Dendritic cell treated with granulocyte-macrophage colony-stimulating factor and Interleukin-4, amounts not matched to agents 40 ng/mL and 50 ng/mL, for 4 days (primary cell): ENCODE results near the gene USP36.
"Not testable (repeated sequence)": the region's sequence is repeated elsewhere in the genome, so short reads cannot be mapped to it uniquely, and the experiment has no call there.

Experiments
- H3K27ac Mint-ChIP-seq: one replicate; pipeline ENCODE4 v1.8.0; 2022; ENCODE audit warnings: mild to moderate bottlenecking, mixed read lengths
- H3K27me3 Mint-ChIP-seq: one replicate; pipeline ENCODE4 v1.8.0; 2022; ENCODE audit warnings: mild to moderate bottlenecking, mixed read lengths
- H3K36me3 Mint-ChIP-seq: one replicate; pipeline ENCODE4 v1.8.0; 2022; ENCODE audit warnings: low read depth, mixed read lengths
- H3K4me1 Mint-ChIP-seq: one replicate; pipeline ENCODE4 v1.8.0; 2022; ENCODE audit warnings: low read depth, mixed read lengths
- H3K4me3 Mint-ChIP-seq: one replicate; pipeline ENCODE4 v1.8.0; 2022; ENCODE audit warnings: mild to moderate bottlenecking, moderate library complexity, mixed read lengths
- H3K9me3 Mint-ChIP-seq: one replicate; pipeline ENCODE4 v1.8.0; 2022; ENCODE audit warnings: mixed read lengths
- intact Hi-C: fragments of 100-400 bp; cut with micrococcal nuclease; formaldehyde crosslinking; loops from one replicate; pipeline ENCODE4 v1.15.0; 2022

Gene USP36

DNA sequence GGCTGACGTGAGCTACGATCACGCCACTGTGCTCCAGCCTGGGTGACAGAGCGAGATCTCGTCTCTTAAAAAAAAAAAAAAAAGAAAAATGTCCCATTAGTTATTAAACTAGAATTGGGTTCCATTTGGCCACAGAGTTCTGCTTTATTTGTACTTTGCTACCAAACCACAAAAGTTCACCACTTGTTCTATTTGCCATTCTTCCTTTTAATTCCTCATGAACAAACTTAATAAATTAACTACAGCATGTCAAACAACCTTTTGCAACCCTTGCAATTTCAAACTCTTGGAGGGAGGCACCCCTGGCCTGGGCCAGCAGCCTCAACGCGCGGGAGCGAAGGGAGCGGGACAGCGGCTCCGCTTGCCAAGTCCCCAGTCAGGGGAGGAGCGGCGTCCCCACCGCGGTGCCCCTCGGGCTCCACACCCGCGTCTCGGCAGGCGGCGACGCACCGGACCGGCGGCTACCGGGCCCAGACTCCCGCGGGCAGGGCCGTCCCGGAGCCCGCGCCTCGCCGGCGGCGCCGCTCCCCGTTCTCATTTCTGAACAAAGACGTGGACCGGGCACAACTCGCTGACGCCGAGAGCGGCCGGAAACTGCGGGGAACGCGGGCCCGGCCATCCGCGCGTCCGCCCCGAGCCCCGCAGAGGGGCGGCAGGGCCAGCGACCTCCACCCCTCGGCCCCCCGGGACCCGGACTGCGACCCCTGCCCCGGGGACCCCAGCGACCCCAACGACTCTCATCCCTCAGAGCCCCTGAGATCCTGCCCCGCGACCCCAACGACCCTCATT is 59.3 kb downstream of the USP36 start:
- intact Hi-C loops, result loop anchor here (5.0 kb wide), 1 partner anchor 34 kb away; no protein-coding TSS in a partner anchor
- Mint-ChIP-seq H3K27me3 (no peaks in the 10 kb centered on the region), H3K4me3 (peak overlapping the region; percentile 79), H3K4me1 (peaks cover 43% of the 10 kb centered on the region), H3K9me3 (no peaks in the 10 kb centered on the region), H3K36me3 (peaks cover 22% of the 10 kb centered on the region), H3K27ac (peak overlapping the region; percentile 89)

DNA sequence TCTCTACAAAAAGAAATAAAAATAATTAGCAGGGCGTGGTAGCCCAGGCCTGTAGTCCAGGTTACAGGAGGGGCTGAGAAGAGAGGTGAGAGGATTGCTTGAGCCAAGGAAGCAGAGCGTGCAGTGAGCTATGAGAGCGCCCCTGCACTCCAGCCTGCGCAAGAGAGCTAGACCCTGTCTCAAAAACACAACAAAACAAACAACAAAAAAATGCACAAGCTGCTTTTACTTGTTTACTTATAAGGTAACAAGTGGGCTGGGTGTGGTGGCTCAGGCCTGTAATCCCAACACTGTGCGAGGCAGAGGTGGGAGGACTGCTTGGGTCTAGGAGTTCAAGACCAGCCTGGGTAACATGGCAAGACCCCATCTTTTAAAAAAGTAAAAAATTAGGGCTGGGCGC is 60.3 kb downstream of the USP36 start:
- peak overlapping the region; percentile 89 for H3K27ac Mint-ChIP-seq
- H3K4me3 Mint-ChIP-seq, result peak overlapping the region; percentile 79
- peaks cover 22% of the 10 kb centered on the region for H3K36me3 Mint-ChIP-seq
- H3K27me3 Mint-ChIP-seq, result no peaks in the 10 kb centered on the region
- intact Hi-C loops, result loop anchor here (5.0 kb wide), 1 partner anchor 33 kb away; no protein-coding TSS in a partner anchor
- H3K9me3 Mint-ChIP-seq, result no peaks in the 10 kb centered on the region
- H3K4me1 Mint-ChIP-seq, result peaks cover 48% of the 10 kb centered on the region

DNA sequence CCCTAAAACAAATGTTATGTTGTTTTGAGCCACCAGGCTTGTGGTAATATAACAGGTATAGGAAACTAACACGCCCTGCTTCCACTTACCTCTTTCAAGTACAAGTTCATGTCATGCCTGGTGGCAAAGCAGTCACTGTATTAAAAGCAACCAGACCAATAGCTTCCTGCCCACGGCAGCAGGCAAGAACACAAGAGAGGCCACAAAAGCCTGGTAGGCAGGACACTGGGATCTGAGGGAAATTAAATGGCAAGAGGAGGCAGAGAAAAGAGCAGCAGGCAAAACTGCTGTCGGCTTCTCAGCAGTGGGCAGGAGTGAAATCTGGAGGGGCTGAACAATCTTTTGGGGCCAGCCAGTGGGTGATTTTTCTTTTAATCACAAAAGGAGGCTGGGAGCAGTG is 60.8 kb downstream of the USP36 start:
- H3K27me3 Mint-ChIP-seq, result no peaks in the 10 kb centered on the region
- peak overlapping the region; percentile 89 for H3K27ac Mint-ChIP-seq
- H3K36me3 Mint-ChIP-seq, result peaks cover 26% of the 10 kb centered on the region
- H3K4me1 Mint-ChIP-seq, result peaks cover 50% of the 10 kb centered on the region
- H3K9me3 Mint-ChIP-seq, result no peaks in the 10 kb centered on the region
- intact Hi-C loops, result loop anchor here (5.0 kb wide), 1 partner anchor 33 kb away; no protein-coding TSS in a partner anchor
- H3K4me3 Mint-ChIP-seq, result peak overlapping the region; percentile 79

DNA sequence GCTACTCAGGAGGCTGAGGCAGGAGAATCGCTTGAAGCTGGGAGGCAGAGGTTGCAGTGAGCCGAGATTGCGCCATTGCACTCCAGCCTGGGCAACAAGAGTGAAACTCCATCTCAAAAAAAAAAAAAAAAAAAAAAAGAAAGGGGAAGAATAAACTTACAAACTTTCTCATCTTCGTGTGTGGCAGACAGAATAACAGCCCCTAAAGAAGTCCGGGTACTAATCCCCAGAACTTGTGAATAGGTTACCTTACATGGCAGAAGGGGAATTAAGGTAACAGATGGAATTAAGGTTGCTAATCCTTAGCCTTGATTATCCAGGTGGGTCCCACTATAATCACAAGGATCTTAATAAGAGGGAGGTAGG is 61.3 kb downstream of the USP36 start:
- peak overlapping the region; percentile 79 for H3K4me3 Mint-ChIP-seq
- H3K4me1 Mint-ChIP-seq, result peaks cover 55% of the 10 kb centered on the region
- peak overlapping the region; percentile 89 for H3K27ac Mint-ChIP-seq
- intact Hi-C loops, H3K27me3 Mint-ChIP-seq, H3K9me3 Mint-ChIP-seq: not testable (repeated sequence)
- peaks cover 32% of the 10 kb centered on the region for H3K36me3 Mint-ChIP-seq

DNA sequence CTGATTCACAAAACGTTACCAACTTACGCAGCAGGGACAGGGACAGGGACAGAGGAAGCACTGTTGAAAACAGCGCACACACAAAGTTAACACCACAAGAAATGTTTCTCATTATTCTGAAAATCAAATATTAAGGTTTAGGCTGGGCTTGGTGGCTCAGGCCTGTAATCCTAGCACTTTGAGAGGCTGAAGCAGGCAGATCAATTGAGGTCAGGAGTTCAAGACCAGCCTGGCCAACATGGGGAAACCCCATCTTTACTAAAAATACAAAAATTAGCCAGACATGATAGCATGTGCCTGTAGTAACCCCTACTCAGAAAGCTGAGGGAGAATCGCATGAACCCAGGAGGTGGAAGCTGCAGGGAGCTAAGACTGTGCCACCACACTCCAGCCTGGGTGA is 62.7 kb downstream of the USP36 start:
- H3K4me1 Mint-ChIP-seq, result peaks cover 46% of the 10 kb centered on the region
- H3K27me3 Mint-ChIP-seq, result no peaks in the 10 kb centered on the region
- no peaks in the 10 kb centered on the region for H3K9me3 Mint-ChIP-seq
- H3K4me3 Mint-ChIP-seq, result peak overlapping the region; percentile 13
- peak overlapping the region; percentile 89 for H3K27ac Mint-ChIP-seq
- peaks cover 32% of the 10 kb centered on the region for H3K36me3 Mint-ChIP-seq
- intact Hi-C loops, result no loop called here

DNA sequence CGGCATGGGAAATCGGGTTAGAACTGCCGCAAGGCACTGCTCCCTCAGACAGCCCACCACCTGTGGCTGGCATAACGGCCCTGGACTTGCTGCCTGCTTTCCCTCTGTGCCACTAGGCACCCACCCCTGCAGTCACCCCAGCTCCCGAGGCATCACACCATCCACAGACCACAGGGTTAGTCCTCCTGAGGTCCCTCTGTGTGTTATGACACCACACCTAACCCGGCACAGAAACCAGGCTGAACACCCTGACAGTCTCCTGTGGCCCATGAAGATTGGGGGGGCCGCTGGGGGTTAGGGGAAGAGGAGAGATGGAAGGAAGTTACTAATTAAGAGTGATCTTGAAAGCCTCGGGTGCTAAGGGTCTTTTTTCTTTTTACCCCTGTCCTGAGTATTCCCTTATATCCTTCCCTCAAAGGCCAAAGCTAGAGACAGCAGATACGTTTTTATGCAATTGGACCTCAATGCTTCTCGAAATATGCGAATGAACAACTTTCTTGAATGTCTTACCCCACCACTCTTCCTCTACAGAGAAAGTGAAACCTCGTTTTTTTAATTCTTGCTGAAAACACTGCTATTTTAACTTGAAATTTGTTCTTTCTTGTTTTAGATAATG is 65.5 kb downstream of the USP36 start:
- intact Hi-C loops, result loop anchor here (5.0 kb wide), 1 partner anchor 38 kb away; no protein-coding TSS in a partner anchor
- H3K27ac Mint-ChIP-seq, result peak overlapping the region; percentile 92
- peak overlapping the region; percentile 71 for H3K4me3 Mint-ChIP-seq
- no peaks in the 10 kb centered on the region for H3K27me3 Mint-ChIP-seq
- peaks cover 64% of the 10 kb centered on the region for H3K4me1 Mint-ChIP-seq
- no peaks in the 10 kb centered on the region for H3K9me3 Mint-ChIP-seq
- peaks cover 24% of the 10 kb centered on the region for H3K36me3 Mint-ChIP-seq

DNA sequence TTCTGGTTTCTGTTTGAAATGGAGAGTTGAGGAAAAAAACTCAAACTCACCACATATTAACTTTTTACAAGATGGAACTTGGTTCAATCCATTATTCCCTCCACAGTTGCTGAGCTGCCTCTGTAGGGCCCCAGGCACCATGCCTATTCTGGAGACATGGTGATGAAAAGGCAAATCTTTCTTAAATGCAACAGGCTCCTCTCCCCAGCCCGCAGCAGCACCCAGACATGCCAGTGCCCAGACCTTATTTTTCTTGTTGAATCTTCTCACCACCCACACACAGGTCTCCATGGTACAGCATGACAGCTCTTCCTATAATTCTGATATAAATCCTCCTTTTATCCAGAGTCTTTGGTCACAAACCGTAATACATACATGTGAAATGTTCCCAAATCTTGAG is 66.2 kb downstream of the USP36 start:
- peak overlapping the region; percentile 71 for H3K4me3 Mint-ChIP-seq
- intact Hi-C loops, result loop anchor here (5.0 kb wide), 1 partner anchor 37 kb away; no protein-coding TSS in a partner anchor

DNA sequence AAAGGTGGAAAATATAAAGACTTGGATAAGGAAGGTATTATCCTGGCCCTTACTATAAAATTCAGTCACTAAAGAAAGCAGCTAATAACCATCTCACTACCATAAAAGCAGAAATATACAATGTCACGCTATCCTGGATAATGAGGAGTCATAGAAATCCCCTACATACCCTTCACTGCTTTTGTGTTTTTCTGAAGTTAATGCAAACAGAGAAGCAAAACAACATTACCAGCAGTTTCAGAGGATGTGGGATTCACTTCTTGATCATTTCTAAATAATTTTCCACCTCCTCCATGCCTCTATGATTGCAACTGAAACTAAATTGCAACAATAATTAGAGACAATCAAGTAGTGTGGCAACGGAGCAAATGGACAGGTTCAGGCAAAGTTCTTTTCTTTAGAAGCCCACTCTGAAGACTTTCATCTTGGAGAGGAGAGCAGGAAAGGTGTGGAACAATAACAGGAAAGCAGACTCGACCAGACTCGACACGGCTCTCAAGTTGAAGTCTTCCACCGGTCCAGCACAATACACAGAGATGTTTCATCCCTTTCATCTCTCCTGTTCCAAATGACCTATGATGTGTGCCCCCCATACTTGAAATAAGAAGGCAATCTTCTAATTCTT is 68.7 kb downstream of the USP36 start:
- H3K27me3 Mint-ChIP-seq, result no peaks in the 10 kb centered on the region
- peak overlapping the region; percentile 89 for H3K27ac Mint-ChIP-seq
- peaks cover 10% of the 10 kb centered on the region for H3K36me3 Mint-ChIP-seq
- H3K9me3 Mint-ChIP-seq, result no peaks in the 10 kb centered on the region
- peak overlapping the region; percentile 61 for H3K4me3 Mint-ChIP-seq
- intact Hi-C loops, result loop anchor here (5.0 kb wide), 1 partner anchor 35 kb away; no protein-coding TSS in a partner anchor
- peaks cover 47% of the 10 kb centered on the region for H3K4me1 Mint-ChIP-seq

More for the DNA sequence above, 66.2 kb downstream of the USP36 start:
- H3K4me1 Mint-ChIP-seq, result peaks cover 58% of the 10 kb centered on the region
- peak overlapping the region; percentile 92 for H3K27ac Mint-ChIP-seq
- no peaks in the 10 kb centered on the region for H3K9me3 Mint-ChIP-seq
- H3K36me3 Mint-ChIP-seq, result peaks cover 17% of the 10 kb centered on the region
- H3K27me3 Mint-ChIP-seq, result no peaks in the 10 kb centered on the region

DNA sequence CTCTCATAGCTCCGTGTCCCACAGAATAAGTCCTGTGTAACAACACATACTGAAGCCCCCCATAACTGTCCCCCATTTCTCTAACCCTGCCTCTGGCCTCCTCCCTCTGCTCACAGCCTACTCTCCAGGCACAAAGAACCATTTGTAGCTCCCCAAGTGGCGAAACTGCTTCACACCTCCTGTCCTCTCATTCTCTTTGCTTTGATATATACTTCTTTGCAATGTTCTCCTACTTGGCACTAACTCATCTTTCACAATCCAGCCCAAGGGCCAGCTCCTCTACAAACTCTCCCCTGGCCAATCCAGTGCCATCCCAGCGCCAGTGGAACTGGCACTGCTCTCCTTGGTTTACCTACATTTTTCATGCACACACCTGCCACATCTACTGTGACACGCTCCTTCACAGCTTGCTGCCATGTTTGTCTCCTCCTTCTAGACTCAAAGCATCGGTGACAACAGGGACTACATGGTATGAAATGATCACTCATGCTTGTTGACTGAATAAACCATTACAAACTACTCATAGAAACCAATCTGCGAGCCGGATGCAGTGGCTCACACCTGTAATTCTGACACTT is 71.3 kb downstream of the USP36 start:
- H3K27me3 Mint-ChIP-seq, result no peaks in the 10 kb centered on the region
- intact Hi-C loops, result no loop called here
- H3K27ac Mint-ChIP-seq, result no peak overlapping the region
- no peak overlapping the region for H3K4me3 Mint-ChIP-seq
- no peaks in the 10 kb centered on the region for H3K9me3 Mint-ChIP-seq
- H3K36me3 Mint-ChIP-seq, result peaks cover 8% of the 10 kb centered on the region
- peaks cover 41% of the 10 kb centered on the region for H3K4me1 Mint-ChIP-seq

DNA sequence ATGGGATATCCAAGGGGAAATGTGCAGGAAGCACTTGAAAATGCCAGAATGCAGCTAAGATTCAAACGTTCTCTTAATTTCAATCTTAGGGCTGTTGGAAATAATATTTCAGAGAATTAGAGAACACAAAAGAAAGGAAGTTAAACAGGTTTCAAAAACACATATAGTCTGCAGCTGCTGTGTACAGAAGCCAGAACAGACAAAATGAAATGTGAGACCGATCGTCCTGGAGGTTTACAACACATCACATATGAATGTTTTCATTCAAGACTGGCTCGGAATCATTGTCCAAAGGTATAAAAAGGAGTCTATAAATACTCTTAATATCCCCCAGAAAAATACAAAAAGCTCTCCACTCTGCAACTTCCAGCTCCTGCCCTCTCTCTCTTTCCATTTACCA is 72.8 kb downstream of the USP36 start:
- H3K4me1 Mint-ChIP-seq, result peaks cover 41% of the 10 kb centered on the region
- intact Hi-C loops, result no loop called here
- no peaks in the 10 kb centered on the region for H3K27me3 Mint-ChIP-seq
- peaks cover 9% of the 10 kb centered on the region for H3K36me3 Mint-ChIP-seq
- no peak overlapping the region for H3K4me3 Mint-ChIP-seq
- H3K27ac Mint-ChIP-seq, result no peak overlapping the region
- H3K9me3 Mint-ChIP-seq, result no peaks in the 10 kb centered on the region

DNA sequence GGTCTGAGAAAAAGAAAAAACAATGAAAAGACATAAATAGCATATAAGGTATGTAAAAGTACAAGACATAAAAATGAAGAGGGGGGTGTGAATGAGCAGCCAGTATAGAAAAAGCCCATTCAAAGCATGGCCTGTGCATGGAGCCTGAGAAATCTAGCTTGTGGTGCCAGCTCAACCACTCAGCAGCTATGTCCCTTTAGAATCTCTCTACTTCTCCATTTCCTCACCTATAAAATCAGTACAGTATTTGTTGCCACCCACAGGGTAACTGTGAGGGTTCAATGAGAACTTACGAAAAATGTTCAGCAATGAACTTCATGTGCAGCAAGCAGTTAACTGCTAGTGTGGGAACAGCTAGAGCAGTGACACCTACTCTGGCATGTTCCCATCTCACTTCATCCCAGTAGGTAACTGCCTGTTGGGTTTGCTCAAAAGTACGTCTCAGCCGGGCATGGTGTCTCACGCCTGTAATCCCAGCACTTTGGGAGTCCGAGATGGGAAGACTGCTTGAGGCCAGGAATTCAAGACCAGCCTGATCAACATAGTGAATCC is 73.8 kb downstream of the USP36 start:
- no peaks in the 10 kb centered on the region for H3K9me3 Mint-ChIP-seq
- peaks cover 41% of the 10 kb centered on the region for H3K4me1 Mint-ChIP-seq
- intact Hi-C loops, result no loop called here
- H3K27ac Mint-ChIP-seq, result no peak overlapping the region
- H3K27me3 Mint-ChIP-seq, result no peaks in the 10 kb centered on the region
- no peak overlapping the region for H3K4me3 Mint-ChIP-seq
- H3K36me3 Mint-ChIP-seq, result peaks cover 15% of the 10 kb centered on the region

DNA sequence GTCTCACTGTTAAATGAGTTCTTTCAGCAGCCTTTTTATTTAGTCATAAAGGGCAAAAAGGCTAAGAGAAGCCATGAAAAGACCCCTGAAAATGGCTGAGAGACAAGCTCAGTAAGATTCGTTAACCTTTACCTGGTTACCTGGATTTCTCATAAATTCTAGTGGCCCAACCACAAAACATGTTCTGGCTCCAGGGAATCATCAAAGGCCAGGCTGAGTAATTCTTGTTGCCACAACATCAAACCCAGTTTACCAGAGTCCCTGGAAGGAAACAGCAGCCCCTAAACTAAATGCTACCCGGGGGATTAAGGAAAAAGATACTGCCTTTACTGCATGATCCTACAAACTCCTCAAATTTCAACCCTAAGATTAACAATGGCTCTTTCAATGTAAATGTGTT is 74.4 kb downstream of the USP36 start:
- Mint-ChIP-seq H3K4me3 (no peak overlapping the region), H3K4me1 (peaks cover 42% of the 10 kb centered on the region), H3K9me3 (no peaks in the 10 kb centered on the region), H3K27me3 (no peaks in the 10 kb centered on the region), H3K36me3 (peaks cover 15% of the 10 kb centered on the region), H3K27ac (no peak overlapping the region)
- intact Hi-C loops, result no loop called here

DNA sequence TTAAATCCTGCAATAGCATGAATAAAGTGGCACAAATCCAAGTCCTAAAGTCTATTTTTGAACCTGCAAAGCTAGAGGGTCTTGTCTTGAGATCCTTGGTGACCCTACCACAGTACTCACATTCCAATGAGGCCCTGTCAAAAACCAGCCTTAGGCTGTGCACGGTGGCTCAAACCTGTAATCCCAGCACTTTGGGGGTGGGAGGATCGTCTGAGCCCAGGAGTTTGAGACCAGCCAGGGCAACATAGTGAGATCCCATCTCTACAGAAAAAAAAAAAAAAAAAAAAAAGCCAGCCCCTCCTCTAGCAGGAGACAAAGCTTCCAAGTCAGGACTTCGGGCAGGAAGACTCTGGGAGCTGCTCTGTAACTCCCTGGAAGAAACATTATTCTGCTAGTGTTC is 74.8 kb downstream of the USP36 start:
- intact Hi-C loops, result no loop called here
- H3K4me1 Mint-ChIP-seq, result peaks cover 42% of the 10 kb centered on the region
- H3K27ac Mint-ChIP-seq, result no peak overlapping the region
- peaks cover 15% of the 10 kb centered on the region for H3K36me3 Mint-ChIP-seq
- H3K9me3 Mint-ChIP-seq, result no peaks in the 10 kb centered on the region
- H3K27me3 Mint-ChIP-seq, result no peaks in the 10 kb centered on the region
- no peak overlapping the region for H3K4me3 Mint-ChIP-seq
